Central memory CD4-positive, alpha-beta T cell (primary cell): ENCODE measurements around the gene PI4KA.

Experiments used
- DNase-seq: peaks from one replicate; pipeline ENCODE4 v3.0.0; 2022

Gene PI4KA

DNA sequence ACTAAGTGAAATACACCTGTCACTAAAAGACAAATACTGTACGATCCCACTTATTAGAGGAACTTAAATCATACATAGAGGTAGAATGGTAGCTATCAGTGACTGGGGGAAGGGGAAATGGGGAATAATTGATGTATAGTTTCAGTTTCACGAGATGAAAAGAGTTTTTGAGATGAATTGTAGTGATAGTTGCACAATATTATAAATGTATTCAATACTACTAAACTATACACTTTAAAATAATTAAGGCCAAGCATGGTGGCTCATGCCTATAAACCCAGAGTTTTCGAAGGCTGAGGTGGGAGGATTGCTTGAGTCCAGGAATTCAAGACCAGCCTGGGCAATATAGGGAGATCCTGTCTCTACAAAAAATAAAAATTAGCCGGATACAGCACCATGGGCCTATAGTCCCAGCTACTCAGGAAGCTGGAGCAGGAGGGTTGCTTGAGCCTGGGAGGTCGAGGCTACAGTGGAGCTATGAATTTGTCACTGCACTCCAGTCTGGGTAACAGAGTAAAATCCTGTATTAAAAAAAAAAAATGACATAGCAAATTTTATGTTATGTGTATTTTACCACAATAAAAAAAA, 44.3 kb downstream of the PI4KA start:
- DNase-seq, result no peak

GRCh38 chr22:20813056-20813455, 45.6 kb downstream of the PI4KA start:
- DNase-seq, result no peak

GRCh38 chr22:20811971-20812660, 46.5 kb downstream of the PI4KA start:
- no peak for DNase-seq

GRCh38 chr22:20811171-20811570, 47.4 kb downstream of the PI4KA start:
- DNase-seq, result no peak

DNA sequence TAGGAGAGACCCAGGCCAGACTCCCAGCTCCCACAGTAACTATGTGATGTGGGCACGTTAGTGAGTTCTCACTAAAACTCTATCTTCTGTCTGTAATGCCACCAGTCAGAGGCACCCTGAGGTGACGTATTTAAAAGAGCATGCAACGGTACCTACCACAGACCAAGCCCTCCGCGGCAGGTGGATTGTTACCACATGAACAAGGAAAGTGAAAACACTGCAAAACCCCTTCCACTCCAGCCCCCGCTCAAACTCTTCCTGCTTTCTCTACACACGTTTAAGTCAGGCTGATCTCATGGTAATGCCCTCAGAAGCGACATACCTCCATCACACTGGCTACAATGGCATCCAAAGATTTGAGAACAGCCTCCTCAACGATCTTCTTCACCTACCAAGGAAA, 48.0 kb downstream of the PI4KA start:
- no peak for DNase-seq

DNA sequence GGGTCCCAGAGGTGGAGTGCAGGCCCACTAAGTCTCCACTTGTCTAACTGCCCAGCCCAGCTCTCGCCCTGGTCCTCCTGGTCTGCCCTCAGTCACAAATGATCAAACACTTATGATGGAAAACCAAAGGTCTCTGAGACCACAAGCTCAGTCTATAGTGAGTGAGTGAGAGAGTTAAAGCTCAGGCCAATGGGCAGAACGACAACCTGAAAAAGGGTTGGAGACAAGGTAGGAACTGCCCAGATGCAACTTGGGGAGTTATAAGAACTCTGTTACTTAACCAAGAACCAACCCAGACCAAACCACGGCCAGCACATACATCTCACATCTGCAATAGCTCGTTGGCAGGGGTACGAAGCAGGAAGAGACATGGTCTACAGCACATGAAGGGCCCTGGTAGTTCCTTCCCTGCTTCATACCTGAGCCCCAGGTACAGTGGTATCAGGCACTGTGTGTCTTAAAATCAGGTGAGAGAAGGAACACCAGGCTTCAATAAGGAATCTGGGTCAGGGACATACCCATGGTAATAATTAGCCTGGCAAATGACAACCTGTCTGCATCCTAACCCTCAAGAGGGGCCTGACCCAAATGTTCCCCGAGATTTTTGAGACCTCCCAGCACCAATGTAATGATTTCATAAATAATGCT, 48.9 kb downstream of the PI4KA start:
- DNase-seq, result no peak

GRCh38 chr22:20808844-20809243, 49.8 kb downstream of the PI4KA start:
- no peak for DNase-seq

DNA sequence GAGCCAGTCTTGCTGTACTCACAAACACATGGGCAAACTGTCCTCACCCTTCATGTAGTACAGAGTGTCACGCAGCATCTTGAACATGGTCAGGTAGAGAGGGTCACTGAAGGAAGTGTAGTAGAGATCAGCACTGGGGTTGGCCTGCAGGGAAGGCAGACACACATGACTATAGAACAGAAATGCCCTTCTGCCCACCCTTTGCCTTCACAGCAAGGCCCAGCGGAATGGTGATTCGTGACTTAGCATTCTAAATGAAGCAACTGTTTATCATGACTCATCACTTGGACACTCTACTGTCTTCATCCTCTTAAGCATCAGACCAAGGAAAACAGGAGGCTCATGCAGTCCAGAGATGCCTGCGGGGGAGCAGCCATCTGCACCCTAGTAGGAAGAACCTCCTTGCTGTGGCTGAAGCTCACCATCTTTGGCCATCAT, 51.3 kb downstream of the PI4KA start:
- no peak for DNase-seq

- DNase-seq, result no peak
Measured at GRCh38 chr22:20805972-20806471, 52.6 kb downstream of the PI4KA start.

DNA sequence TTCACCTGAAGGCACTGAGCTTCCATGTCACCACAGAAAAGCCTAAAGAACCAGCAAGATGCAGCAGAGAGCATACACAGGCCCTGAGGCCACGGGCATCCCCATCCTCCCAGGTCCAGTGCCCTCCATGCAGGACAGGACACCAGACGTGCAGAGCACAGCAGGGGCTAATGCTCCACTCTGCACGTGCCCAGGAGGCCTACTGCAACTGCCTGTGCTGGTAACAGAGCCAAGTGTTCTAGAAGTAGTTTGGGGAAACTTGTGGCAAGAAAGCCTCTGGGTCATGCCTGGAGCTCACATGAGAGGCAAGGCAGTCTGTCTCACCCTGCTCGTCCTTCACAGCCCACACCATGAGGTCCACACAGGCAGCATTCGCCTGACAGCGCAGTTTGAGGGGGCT, 54.0 kb downstream of the PI4KA start:
- DNase-seq, result no peak

DNA sequence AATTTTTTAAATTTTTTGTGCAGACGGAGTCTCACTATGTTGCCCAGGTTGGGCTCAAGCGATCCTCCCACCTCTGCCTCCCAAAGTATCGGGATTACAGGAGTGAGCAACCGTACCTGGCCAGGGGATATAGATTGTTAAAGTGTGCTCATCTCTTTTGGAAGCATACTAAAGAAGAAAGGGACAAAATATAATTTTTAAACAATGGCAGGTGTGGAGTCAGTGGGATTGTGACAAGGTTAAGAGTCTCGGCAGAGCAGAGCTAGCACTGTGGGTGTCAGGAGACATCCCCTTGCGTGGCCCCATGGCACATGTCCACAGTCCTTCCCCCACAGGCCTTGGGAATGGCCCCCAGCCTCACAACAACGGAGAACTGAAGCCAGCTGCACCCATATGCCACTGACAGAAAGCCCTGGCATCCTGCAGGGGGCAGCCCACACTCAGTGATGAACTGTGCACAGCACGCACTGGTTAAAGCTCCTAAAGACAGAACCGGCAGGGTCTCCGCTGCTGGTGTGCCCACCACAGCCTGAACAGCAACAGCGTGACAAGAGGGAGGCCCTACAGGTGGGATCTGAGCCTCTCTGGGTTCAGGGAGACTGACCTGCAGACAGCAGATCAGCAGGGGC, 54.8 kb downstream of the PI4KA start:
- DNase-seq, result no peak

GRCh38 chr22:20802922-20803553, 55.6 kb downstream of the PI4KA start:
- DNase-seq, result no peak

GRCh38 chr22:20802452-20802851, 56.2 kb downstream of the PI4KA start:
- no peak for DNase-seq

- DNase-seq, result no peak
Measured at GRCh38 chr22:20799449-20799848, 59.2 kb downstream of the PI4KA start.

GRCh38 chr22:20798974-20799373, 59.6 kb downstream of the PI4KA start:
- DNase-seq, result no peak

GRCh38 chr22:20798218-20798617, 60.4 kb downstream of the PI4KA start:
- DNase-seq, result no peak

GRCh38 chr22:20796731-20797130, 61.9 kb downstream of the PI4KA start:
- no peak for DNase-seq

DNA sequence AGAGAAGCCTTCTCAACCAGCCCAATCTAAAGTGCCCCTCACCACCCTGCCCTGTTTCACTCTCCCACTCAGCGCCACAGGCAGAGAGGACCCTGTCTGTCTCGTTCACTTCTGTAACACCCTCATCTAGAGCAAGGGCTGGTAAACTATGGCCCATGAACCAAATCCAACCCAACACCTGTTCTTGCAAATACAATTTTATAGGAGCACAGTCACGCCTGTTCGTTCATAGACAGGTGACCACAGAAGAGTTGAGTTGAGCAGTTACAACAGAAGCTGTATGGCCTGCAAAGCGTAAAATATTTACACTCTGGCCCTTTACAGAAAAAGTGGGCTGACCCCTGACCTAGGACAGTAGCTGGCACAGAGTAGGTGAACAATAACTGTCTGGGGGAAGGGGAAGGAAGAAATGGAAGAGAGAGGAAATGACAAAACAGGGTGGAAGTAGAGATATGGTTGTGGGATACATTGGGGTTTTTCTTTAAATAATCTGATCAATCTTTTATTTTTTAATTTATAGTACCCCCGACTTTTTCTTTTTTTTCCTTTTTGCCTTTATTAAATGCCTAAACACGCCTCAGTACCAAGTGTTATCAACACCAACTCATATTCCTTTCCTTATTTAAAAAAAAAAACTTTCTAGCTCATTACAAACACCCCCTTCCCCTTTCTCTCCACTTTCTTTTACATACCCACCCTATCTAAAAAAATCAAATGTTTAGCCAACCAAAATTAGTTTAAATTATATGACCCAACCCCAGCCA, 63.8 kb downstream of the PI4KA start:
- no peak for DNase-seq

DNA sequence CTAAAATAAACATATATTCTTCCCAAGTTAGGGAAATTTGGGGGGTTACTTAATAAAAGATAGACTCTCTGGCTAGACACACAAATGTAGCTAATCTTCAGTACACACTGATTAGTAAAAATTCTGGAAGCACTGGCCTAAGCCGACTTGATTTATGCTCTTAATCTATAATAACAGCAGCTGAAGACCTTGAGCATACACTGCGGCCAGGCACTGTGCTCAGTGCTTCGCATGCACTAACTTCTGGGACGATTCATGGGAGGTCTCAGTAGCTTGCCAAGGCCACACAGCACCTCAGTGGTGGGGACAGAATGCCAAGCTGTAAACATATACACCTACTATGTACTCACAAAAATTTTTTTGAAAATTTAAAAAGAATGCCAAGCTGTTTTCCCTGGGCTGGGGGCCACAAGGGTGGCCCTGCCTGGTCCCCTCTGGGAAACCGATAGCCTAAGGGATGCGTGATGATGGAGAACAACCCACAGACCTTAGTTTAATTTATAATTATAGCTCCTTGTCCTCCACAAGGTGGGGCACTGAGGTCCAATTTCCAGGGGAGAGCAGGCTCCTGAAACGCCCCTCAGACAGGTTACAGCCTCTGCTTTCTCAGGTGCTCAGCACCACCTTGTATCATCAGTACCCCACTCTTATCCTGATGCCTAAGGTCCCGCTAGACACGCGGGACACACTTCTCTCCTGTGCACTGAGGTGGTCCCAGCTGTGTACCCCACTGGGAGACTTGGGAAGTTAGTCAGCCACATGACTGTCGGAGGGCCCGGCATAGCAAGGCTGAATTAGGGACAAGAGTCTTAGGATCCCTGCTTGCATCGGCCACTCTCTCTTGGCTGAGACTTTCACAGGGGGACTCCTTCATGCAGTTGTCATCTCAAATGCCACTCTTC, 64.6 kb downstream of the PI4KA start:
- DNase-seq, result no peak

- DNase-seq, result no peak
Measured at GRCh38 chr22:20792966-20793728, 65.5 kb downstream of the PI4KA start.
